HEK293 (cell line): Measurements from ENCODE around the gene HTT.

Experiments used
- GLIS1 ChIP-seq: fragments of 450-650 bp; formaldehyde crosslinking; IDR thresholded peaks from 2 replicates; pipeline ENCODE4 v1.5.1; 2016; ENCODE audit warnings: missing biosample characterization, missing genetic modification characterization
- MEIS1 ChIP-seq: sonication (generic); formaldehyde crosslinking; IDR thresholded peaks from 2 replicates; pipeline ENCODE4 v1.8.1; 2022; ENCODE audit warnings: missing genetic modification reagents, mild to moderate bottlenecking, borderline replicate concordance
- REPIN1 ChIP-seq: fragments of 450-650 bp; formaldehyde crosslinking; IDR thresholded peaks from 2 replicates; pipeline ENCODE4 v1.5.1; 2017; ENCODE audit warnings: missing biosample characterization, missing genetic modification characterization, low read depth
- SALL2 ChIP-seq: fragments of 450-650 bp; formaldehyde crosslinking; IDR thresholded peaks from 2 replicates; pipeline ENCODE4 v1.5.0; 2017; ENCODE audit warnings: missing biosample characterization, mild to moderate bottlenecking, missing genetic modification characterization, borderline replicate concordance
- ZNF24 ChIP-seq: fragments of 450-650 bp; formaldehyde crosslinking; IDR thresholded peaks from 2 replicates; pipeline ENCODE4 v1.5.1; 2016; ENCODE audit warnings: missing biosample characterization, missing genetic modification characterization
- ZNF274 ChIP-seq, 2 experiments: fragments of 200-500 bp in 1 of 2; fragments of 450-650 bp in 1 of 2; sonication (Bioruptor generic) in 1 of 2; formaldehyde crosslinking in 1 of 2; IDR thresholded peaks; 2 replicates each; pipeline versions ENCODE4 v1.5.1 to v1.6.1; 2014 to 2016; ENCODE audit warnings: borderline replicate concordance in 1 of 2, inconsistent platforms in 1 of 2, low read length in 1 of 2, missing biosample characterization in 1 of 2, missing genetic modification characterization in 1 of 2
- ZNF610 ChIP-seq: fragments of 450-650 bp; formaldehyde crosslinking; IDR thresholded peaks from 2 replicates; pipeline ENCODE4 v1.5.1; 2016; ENCODE audit warnings: missing biosample characterization, missing genetic modification characterization, borderline replicate concordance
- TF ChIP-seq, protein P1 (sequence below): fragments of 450-650 bp; formaldehyde crosslinking; IDR thresholded peaks from 2 replicates; pipeline ENCODE4 v1.5.1; 2016; ENCODE audit warnings: missing biosample characterization, missing genetic modification characterization
- TF ChIP-seq, protein P2 (sequence below): fragments of 450-650 bp; formaldehyde crosslinking; IDR thresholded peaks from 2 replicates; pipeline ENCODE4 v1.5.1; 2016; ENCODE audit warnings: missing biosample characterization, missing genetic modification characterization
- TF ChIP-seq, protein P3 (sequence below): fragments of 450-650 bp; formaldehyde crosslinking; IDR thresholded peaks from 2 replicates; pipeline ENCODE4 v1.5.1; 2016; ENCODE audit warnings: missing biosample characterization, missing genetic modification characterization
- TF ChIP-seq, protein P4 (sequence below): fragments of 450-650 bp; formaldehyde crosslinking; IDR thresholded peaks from 2 replicates; pipeline ENCODE4 v1.5.1; 2016; ENCODE audit warnings: missing biosample characterization, missing genetic modification characterization

DNA sequence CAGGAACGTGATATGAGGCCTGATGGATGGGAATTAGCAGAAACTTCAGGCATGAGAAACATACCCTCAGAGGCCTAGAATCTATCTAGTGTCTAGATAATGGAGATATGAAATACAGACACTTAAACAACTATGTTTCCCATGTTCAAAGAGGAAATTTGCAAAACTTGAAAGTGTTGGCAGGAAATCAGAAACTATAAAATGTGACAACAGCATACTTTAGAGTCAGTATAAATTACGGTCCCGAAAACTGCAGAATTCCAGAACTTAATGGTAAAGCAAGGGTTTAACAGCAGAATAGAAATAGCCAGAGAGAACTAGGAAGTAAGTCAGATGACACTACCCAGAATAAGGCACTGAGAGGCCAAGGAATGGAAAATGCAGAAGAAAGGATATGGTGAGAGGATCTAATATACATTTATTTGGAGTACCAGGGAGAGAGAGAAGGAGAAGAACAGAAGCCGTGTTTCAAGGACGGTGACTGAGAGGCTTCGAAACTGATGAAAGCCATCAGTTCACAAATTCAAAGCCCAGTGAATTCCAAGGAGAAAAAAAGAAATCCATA lies 7.6 kb upstream of the HTT start:
- TF ChIP-seq, protein P1, sequence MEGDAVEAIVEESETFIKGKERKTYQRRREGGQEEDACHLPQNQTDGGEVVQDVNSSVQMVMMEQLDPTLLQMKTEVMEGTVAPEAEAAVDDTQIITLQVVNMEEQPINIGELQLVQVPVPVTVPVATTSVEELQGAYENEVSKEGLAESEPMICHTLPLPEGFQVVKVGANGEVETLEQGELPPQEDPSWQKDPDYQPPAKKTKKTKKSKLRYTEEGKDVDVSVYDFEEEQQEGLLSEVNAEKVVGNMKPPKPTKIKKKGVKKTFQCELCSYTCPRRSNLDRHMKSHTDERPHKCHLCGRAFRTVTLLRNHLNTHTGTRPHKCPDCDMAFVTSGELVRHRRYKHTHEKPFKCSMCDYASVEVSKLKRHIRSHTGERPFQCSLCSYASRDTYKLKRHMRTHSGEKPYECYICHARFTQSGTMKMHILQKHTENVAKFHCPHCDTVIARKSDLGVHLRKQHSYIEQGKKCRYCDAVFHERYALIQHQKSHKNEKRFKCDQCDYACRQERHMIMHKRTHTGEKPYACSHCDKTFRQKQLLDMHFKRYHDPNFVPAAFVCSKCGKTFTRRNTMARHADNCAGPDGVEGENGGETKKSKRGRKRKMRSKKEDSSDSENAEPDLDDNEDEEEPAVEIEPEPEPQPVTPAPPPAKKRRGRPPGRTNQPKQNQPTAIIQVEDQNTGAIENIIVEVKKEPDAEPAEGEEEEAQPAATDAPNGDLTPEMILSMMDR: no peak
- TF ChIP-seq ZNF610 (tag by site-specific recombination) (no peak), ZNF274 (IDR thresholded peaks at IDR 0.05; ENCODE audit: low read length) (no peak), ZNF274 (tag by site-specific recombination; IDR thresholded peaks at IDR 0.05; ENCODE audit: borderline replicate concordance) (no peak), GLIS1 (tag by site-specific recombination) (no peak), ZNF24 (no peak), SALL2 (tag by site-specific recombination) (no peak), MEIS1 (CRISPR knock-in tag) (no peak), REPIN1 (tag by site-specific recombination) (no peak)
- TF ChIP-seq, protein P2, sequence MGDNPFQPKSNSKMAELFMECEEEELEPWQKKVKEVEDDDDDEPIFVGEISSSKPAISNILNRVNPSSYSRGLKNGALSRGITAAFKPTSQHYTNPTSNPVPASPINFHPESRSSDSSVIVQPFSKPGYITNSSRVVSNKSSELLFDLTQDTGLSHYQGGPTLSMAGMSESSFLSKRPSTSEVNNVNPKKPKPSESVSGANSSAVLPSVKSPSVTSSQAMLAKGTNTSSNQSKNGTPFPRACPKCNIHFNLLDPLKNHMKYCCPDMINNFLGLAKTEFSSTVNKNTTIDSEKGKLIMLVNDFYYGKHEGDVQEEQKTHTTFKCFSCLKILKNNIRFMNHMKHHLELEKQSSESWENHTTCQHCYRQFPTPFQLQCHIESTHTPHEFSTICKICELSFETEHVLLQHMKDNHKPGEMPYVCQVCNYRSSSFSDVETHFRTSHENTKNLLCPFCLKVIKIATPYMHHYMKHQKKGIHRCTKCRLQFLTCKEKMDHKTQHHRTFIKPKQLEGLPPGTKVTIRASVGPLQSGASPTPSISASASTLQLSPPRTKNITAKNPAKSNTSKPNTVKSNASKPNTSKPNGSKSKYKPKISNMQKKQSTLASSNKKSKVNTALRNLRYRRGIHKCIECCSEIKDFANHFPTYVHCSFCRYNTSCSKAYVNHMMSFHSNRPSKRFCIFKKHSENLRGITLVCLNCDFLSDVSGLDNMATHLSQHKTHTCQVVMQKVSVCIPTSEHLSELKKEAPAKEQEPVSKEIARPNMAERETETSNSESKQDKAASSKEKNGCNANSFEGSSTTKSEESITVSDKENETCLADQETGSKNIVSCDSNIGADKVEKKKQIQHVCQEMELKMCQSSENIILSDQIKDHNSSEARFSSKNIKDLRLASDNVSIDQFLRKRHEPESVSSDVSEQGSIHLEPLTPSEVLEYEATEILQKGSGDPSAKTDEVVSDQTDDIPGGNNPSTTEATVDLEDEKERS: no peak
- TF ChIP-seq, protein P3, sequence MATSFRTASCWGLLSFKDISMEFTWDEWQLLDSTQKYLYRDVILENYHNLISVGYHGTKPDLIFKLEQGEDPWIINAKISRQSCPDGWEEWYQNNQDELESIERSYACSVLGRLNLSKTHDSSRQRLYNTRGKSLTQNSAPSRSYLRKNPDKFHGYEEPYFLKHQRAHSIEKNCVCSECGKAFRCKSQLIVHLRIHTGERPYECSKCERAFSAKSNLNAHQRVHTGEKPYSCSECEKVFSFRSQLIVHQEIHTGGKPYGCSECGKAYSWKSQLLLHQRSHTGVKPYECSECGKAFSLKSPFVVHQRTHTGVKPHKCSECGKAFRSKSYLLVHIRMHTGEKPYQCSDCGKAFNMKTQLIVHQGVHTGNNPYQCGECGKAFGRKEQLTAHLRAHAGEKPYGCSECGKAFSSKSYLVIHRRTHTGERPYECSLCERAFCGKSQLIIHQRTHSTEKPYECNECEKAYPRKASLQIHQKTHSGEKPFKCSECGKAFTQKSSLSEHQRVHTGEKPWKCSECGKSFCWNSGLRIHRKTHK (tag by site-specific recombination): no peak
- TF ChIP-seq, protein P4, sequence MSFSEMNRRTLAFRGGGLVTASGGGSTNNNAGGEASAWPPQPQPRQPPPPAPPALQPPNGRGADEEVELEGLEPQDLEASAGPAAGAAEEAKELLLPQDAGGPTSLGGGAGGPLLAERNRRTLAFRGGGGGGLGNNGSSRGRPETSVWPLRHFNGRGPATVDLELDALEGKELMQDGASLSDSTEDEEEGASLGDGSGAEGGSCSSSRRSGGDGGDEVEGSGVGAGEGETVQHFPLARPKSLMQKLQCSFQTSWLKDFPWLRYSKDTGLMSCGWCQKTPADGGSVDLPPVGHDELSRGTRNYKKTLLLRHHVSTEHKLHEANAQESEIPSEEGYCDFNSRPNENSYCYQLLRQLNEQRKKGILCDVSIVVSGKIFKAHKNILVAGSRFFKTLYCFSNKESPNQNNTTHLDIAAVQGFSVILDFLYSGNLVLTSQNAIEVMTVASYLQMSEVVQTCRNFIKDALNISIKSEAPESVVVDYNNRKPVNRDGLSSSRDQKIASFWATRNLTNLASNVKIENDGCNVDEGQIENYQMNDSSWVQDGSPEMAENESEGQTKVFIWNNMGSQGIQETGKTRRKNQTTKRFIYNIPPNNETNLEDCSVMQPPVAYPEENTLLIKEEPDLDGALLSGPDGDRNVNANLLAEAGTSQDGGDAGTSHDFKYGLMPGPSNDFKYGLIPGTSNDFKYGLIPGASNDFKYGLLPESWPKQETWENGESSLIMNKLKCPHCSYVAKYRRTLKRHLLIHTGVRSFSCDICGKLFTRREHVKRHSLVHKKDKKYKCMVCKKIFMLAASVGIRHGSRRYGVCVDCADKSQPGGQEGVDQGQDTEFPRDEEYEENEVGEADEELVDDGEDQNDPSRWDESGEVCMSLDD (tag by site-specific recombination): no peak
